ENCODE data around the gene ZNF662.
"Not testable (repeated sequence)": the region's sequence is repeated elsewhere in the genome, so short reads cannot be mapped to it uniquely, and the experiment has no call there.

Gene ZNF662

GRCh38 chr3:42877881-42878280 lies 28.1 kb upstream of the ZNF662 start:
- H3K4me3 ChIP-seq (ENCODE audit: low read length) = no peak overlapping the region
- no peak for TF ChIP-seq ZNF274 (IDR thresholded peaks at IDR 0.05; ENCODE audit: low read depth, low read length)

GRCh38 chr3:42880183-42880582 lies 25.8 kb upstream of the ZNF662 start:
- H3K4me3 ChIP-seq (ENCODE audit: low read length) = no peak overlapping the region
- TF ChIP-seq ZNF274 (IDR thresholded peaks at IDR 0.05; ENCODE audit: low read depth, low read length) = no peak

DNA sequence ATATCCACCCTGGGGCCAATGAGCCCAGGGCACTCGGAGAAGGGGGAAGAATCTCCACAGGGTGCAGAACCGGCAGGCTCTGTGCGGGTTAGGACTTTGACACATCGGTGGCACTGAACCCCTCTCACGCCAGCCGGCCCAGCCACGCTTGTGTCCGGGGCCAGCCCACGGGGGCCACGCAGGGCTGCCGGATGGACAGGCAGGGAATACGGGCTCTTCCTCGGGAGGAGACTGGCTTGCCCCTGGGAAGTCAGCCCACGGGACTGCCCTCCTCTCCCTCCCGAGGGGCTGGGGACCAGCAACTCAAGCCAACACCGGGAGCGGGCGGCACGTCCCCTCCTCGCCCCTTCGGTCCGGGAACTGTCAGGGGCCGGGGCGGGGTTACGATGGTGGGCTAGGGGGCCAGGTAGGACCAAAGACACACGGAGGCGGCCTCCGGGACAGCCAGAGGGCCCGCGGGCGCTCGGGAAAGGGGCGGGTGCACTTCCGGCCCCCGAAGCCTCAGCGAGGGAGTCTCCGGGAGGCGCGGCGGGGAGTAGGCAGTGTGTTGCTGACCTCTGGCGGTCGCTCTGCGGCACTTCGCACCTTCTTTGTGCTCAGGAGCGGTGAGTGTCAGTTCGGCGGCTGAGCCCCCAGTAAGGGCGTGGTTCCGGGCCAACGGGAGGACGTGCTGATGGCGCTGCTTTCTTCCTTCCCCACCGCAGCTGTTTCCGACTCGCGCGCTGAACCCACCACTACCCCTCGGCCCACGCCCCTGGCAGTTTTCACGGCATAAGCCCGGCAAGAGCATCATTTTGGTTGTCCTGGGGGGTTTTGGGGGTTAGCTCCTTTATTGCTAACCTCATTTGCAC lies 25.1 kb upstream of the ZNF662 start:
- TF ChIP-seq ZNF274 (IDR thresholded peaks at IDR 0.05; ENCODE audit: low read depth, low read length) = no peak

DNA sequence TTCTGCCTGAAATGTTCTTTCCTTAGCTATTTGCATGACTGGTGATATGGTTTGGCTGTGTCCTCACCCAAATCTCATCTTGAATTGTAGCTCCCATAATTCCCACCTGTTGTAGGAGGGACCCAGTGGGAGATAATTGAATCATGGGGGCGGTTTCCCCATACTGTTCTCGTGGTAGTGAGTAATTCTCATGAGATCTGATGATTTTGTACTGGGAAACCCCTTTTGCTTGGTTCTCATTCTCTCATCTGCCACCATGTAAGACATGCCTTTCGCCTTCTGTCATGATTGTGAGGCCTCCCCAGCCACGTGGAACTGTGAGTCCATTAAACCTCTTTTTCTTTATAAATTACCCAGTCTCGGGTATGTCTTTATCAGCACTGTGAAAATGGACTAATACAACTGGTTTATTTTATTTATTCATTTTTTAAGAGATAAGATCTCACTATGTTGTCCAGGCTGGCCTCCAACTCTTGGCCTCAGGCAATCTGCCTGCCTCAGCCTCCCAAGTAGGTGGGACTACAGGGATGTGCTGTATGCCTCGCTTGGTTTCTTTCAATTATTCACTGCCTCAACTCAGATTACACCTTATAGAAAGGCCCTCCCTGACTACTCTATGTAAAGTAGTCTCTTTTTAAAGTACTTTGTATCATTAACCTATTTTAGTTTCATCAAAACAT lies 22.6 kb upstream of the ZNF662 start:
- not testable (repeated sequence) for H3K4me3 ChIP-seq (ENCODE audit: low read length)

More for the DNA sequence above, 25.1 kb upstream of the ZNF662 start:
- peak overlapping the region; percentile 56; the same call in 1 of the 2 replicates for H3K4me3 ChIP-seq (ENCODE audit: low read length)

- H3K4me3 ChIP-seq (ENCODE audit: low read length) = no peak overlapping the region
- no peak for TF ChIP-seq ZNF274 (IDR thresholded peaks at IDR 0.05; ENCODE audit: low read depth, low read length)
These were observed 21.6 kb upstream of the ZNF662 start for GRCh38 chr3:42884324-42884723.

DNA sequence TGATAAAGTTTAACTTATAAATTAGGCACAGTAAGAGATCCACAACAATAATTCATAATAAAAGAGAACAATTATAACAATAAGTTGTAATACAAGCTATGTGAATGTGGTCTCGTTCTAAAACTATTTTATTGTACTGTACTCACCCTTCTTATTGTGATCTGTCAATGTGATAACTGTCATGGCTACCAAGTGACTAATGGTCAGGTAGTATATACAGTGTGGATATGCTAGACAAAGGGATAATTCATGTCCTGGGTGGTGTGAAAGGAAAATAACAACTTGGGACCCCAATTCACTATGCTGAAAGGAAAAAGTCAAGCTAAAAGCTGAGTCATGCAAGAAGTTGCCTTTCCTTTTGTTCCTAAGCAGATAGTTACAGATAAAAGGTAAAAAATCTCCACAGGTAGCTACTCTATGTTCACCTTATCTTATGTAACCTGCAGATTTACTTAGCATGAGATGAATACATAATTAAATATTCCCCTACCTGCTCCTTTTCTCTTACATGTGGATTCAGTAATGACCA lies 19.6 kb upstream of the ZNF662 start:
- TF ChIP-seq ZNF274 (IDR thresholded peaks at IDR 0.05; ENCODE audit: low read depth, low read length) = no peak
- H3K4me3 ChIP-seq (ENCODE audit: low read length) = no peak overlapping the region

- H3K4me3 ChIP-seq (ENCODE audit: low read length) = no peak overlapping the region
- no peak for TF ChIP-seq ZNF274 (IDR thresholded peaks at IDR 0.05; ENCODE audit: low read depth, low read length)
These were observed 18.9 kb upstream of the ZNF662 start for GRCh38 chr3:42887084-42887483.

DNA sequence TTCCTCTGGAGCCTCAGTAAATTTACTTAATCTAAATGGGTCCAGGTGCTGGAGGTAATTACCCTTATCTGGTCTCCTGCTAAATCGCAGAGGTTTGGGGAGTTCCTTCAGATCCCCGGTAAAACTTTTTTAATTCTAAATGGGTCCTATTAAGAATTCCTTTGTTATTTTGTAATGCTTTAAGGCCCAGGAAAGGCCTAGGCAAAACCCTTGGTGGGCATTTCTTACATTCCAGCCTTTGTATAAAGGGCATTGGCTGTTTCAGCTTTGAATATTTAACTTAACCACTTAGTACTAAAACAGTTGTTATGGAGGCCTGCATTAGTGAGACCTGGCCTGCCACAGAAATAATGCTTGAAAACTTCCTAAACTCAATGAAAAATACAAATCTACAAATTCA lies 14.9 kb upstream of the ZNF662 start:
- TF ChIP-seq ZNF274 (IDR thresholded peaks at IDR 0.05; ENCODE audit: low read depth, low read length) = no peak

GRCh38 chr3:42892169-42892568 lies 13.8 kb upstream of the ZNF662 start:
- no peak overlapping the region for H3K4me3 ChIP-seq (ENCODE audit: low read length)
- TF ChIP-seq ZNF274 (IDR thresholded peaks at IDR 0.05; ENCODE audit: low read depth, low read length) = no peak

More for the DNA sequence above, 14.9 kb upstream of the ZNF662 start:
- H3K4me3 ChIP-seq (ENCODE audit: low read length) = no peak overlapping the region

DNA sequence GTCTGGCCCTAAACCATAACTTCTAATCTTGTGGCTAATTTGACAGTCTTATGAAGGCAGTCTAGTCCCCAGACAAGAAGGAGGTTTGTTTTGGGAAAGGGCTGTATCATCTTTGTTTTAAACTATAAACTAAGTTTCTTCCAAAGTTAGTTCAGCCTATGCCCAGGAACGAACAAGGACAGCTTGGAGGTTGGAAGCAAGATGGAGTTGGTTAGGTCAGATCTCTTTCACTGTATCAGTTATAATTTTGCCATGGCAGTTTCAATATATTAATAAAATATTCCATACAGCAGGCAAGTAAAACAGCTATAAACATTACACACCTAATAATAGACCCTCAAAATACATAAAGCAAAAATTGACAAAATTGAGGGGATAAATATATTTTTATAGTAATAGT lies 13.1 kb upstream of the ZNF662 start:
- H3K4me3 ChIP-seq (ENCODE audit: low read length) = no peak overlapping the region
- TF ChIP-seq ZNF274 (IDR thresholded peaks at IDR 0.05; ENCODE audit: low read depth, low read length) = no peak

GRCh38 chr3:42894698-42895579 lies 11.0 kb upstream of the ZNF662 start:
- no peak overlapping the region for H3K4me3 ChIP-seq (ENCODE audit: low read length)
- TF ChIP-seq ZNF274 (IDR thresholded peaks at IDR 0.05; ENCODE audit: low read depth, low read length) = no peak

GRCh38 chr3:42895580-42895868 lies 10.4 kb upstream of the ZNF662 start:
- no peak overlapping the region for H3K4me3 ChIP-seq (ENCODE audit: low read length)
- TF ChIP-seq ZNF274 (IDR thresholded peaks at IDR 0.05; ENCODE audit: low read depth, low read length) = no peak

DNA sequence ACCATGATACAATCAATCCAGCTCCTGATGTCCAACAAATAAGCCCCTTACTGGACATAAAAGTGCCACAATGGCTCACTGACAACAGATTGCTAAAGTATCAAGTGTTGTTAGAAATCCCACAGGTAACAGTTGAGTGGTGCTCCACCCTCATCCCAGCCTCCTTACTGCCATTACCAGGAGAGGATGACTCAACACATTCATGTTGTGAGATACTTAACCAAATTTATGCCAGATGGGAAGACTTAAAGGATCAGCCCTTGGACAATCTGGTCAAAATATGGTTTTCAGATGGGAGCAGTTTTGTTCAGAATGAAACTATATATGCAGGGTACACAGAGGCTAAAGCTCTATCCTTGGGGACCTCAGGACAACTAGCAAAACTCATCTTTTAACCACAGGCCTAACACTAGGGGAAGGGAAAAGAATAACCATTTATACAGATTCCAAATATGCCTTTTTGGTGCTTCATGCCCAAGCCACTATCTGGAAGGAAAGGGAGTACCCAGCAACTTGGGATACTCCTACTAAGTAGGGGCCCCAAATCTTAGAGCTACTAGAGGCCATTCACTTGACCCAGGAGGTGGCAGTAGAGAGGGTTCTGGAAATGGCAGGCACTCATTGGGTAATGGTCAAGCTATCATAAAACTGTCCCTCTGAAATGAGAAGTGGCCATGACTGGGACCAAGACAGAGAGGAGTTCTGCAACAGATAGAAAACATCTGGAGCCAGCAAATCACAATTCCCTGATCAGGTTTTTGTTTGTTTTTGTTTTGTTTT lies 6.9 kb upstream of the ZNF662 start:
- H3K4me3 ChIP-seq (ENCODE audit: low read length) = no peak overlapping the region
- no peak for TF ChIP-seq ZNF274 (IDR thresholded peaks at IDR 0.05; ENCODE audit: low read depth, low read length)
